Activated CD8-positive, alpha-beta memory T cell treated with anti-CD3 and anti-CD28 coated beads for 24 hours (primary cell): ENCODE measurements around the gene CDC40.
"Not testable (repeated sequence)": the region's sequence is repeated elsewhere in the genome, so short reads cannot be mapped to it uniquely, and the experiment has no call there.

ENCODE experiments used
- DNase-seq: peaks from one replicate; pipeline ENCODE4 v3.0.0-alpha.2; 2020

The CDC40 gene

DNA sequence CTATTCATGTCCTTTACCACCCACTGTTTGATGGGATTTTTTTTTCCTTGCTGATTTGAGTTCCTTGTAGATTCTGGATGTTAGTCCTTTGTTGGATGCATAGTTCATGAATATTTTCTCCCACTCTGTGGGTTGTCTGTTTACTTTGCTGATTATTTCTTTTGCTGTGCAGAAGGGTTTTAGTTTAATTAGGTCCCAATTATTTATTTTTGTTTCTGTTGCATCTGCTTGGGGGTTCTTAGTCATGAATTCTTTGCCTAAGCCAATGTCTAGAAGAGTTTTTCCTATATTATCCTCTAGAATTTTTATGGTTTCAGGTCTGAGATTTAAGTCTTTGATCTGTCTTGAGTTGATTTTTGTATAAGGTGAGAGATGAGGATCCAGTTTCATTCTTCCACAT lies 92.6 kb downstream of the CDC40 start:
- not testable (repeated sequence) for DNase-seq

DNA sequence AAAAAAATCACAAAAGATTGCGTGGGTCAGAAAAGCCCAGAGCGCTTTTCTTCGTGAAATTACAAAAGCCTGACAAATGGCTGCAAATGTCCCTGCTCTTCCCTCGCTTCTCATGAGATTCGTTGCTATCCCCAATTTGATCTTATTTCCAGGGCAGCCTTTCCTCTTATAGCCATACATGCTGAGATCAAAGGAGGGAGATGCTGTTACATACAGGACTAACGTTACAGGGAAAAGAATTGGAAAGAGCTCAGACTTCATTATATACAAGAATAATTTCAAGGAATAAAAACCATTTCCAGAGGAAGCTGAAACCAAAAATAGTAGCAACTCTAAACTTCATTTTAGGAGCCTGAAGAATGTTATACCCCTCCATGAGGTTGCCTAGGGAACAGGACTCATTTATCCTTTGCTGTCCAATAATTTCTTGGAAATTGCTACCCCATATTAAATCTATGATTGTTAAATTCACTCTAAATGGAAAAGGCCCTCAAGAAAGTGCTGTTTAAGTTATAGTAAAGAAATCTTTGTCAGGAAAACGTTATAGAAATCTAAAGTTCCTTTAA lies 97.0 kb downstream of the CDC40 start:
- no peak for DNase-seq
